GM19043 (cell line): ENCODE measurements around the gene CASZ1.

ENCODE experiments used
- ATAC-seq: cut with Tn5 transposase; IDR thresholded peaks from one replicate; pipeline ENCODE4 v1.9.1; 2021; ENCODE audit warnings: low read depth; ENCODE audit not compliant: unreplicated experiment

CASZ1 gene

GRCh38 chr1:10800778-10801177 is 4.3 kb upstream of the CASZ1 start:
- ATAC-seq, result no peak

- ATAC-seq, result no peak
Measured at GRCh38 chr1:10799726-10800125, 3.3 kb upstream of the CASZ1 start.

DNA sequence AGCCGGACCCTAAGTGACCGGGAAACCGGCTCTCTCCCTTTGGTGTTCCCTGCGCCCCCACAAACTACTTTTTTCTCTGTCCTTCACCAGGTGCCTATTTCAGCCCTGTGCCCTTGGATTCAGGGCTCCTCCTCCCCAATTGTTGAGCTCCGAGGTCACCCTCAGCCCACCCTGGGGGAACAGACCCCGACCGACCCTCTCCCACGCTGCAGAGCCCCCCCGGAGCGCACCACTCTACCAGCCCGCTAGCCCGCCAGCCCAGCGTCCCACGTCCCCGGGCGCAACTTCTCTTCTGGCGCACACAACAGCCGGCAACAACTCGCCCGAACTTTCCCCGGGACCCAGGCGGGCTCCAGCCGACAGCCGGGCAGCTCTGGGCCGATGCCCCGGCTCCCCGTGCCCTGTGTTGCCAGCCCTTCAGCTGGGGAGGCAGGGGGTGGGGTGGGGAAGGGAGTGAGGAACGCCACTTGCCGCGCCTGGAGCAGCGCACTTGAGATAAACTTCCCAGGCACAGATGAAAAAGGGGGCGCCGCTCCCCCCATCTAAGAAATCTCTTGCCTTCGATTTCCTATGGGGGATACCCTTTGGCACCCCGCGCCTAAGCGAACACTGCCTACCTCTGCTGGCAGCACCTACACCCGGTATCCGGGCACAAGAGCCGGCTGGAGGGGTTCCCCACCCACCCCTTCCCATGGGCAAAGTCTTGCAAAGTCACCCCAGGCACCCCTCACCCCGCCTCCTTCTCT is 997 bp downstream of the CASZ1 start:
- ATAC-seq, result no peak

GRCh38 chr1:10794724-10795275 is 1.6 kb downstream of the CASZ1 start:
- no peak for ATAC-seq

GRCh38 chr1:10793129-10793651 is 3.3 kb downstream of the CASZ1 start:
- no peak for ATAC-seq

- no peak for ATAC-seq
Measured at GRCh38 chr1:10791105-10791951, 5.1 kb downstream of the CASZ1 start.

GRCh38 chr1:10789803-10790702 is 6.4 kb downstream of the CASZ1 start:
- ATAC-seq, result no peak

- no peak for ATAC-seq
Measured at GRCh38 chr1:10789047-10789791, 7.2 kb downstream of the CASZ1 start.

DNA sequence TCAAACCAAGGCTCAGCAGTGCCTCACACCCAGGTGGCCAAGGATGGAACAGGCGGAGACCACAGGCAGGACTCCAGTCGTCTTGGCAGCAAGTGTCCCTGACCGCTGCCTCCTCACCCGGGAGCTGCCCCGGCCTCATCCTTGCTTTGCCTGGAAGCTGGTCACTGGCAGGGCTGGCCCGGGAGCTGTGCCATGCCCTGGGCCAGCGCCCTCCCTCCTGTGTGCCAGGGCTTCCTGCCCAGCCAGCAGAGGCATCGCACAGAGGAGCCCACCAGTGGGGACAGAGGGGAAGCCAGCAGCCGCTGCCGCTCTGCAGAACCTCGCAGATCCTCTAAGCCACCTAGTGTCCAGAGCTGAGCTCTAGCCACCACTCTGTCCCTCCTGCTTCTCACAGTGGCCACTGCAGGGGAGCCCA is 7.8 kb downstream of the CASZ1 start:
- ATAC-seq, result no peak

GRCh38 chr1:10787286-10787685 is 9.2 kb downstream of the CASZ1 start:
- ATAC-seq, result no peak

DNA sequence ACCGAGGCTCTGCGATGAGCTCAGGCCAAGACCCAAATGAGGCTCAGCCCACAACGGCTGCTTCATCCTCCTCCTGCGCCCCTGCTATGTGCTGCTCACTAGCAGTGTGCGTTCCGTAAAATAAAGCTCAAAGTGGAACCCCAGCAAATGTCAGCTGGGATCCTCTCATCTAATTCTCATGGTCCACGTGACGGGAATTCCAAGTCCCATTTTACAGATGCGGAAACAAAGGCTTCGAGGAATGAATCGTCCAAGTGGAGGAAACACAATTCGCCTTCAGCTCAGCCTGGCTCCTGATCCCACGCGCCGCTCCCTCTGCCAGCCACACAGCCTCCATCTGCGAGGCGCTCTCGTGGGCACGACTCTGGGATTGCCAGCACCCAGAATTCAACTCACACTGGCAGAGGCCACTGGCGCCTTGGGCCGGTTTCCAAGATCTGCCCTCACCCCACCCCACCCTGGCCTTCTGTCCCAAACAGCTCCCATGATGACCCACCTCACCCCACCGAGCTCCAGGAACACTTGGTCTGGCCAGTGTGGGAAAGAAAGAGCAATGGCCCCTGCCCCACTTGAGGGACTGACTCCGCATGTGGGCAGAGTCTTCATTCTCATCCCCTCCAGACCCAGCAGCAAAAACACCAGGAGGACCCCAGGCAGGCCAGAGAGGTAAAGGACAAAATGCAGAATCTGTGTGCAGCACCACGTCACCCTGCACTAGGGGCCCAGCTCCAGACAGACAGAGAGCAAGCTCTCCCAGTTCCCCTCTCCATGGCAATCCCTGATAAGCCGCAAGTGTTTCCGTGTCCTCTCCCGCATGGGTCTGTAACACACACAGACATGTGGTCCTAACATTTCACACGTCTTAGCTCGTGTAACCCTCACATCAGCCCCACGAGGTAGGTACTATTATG is 10.5 kb downstream of the CASZ1 start:
- ATAC-seq, result no peak

GRCh38 chr1:10784998-10785727 is 11.3 kb downstream of the CASZ1 start:
- ATAC-seq, result no peak

GRCh38 chr1:10782491-10783244 is 13.8 kb downstream of the CASZ1 start:
- ATAC-seq, result no peak

- no peak for ATAC-seq
Measured at GRCh38 chr1:10781137-10781536, 15.3 kb downstream of the CASZ1 start.

DNA sequence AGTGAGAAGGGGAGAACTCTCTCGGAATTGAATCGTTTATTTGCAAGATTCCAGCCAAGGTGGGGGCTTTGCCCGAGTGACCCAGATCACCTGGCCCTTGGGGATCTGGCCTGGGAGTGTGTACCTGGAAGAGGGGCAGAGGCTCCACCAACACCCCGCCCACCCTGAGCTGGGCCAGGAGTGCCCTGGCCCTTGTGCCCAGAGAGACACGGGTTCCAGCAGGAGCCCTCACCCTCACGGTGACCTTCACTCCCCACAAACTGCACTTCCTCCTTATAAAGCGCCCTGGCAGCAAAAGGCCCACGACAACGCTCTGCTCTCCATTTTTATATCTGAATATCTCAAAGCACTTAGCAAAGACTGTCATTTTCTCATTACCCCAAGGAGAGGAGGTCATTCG is 16.6 kb downstream of the CASZ1 start:
- ATAC-seq, result no peak

DNA sequence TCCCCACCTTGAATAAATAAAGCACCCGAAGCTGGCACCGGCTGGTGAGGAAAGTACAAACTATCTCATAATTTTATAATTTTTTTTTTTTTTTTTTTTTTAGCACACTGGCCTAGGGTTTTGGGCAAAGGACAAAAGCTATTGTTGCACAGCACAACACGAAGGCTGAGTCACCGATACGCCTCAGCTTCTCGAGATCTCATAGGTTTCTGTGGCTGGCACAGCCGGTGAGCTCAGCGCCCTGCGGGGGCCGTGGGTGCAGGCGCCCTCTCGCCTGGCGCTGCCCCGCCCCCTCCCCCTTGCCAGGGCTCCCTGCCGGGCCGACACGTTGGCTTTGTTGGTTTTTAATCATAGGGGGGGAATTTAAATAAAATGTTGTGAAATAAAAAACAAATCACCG is 17.2 kb downstream of the CASZ1 start:
- ATAC-seq, result no peak

- no peak for ATAC-seq
Measured at GRCh38 chr1:10778640-10779039, 17.8 kb downstream of the CASZ1 start.
